ENCODE results near the gene HEATR3.
A peak's percentile ranks its signal among the peaks of the same experiment; 100 is the strongest.
"Not testable (repeated sequence)": the region's sequence is repeated elsewhere in the genome, so short reads cannot be mapped to it uniquely, and the experiment has no call there.

Gene HEATR3

GRCh38 chr16:50123417-50123816, 57.6 kb downstream of the HEATR3 start:
- in situ Hi-C loops (cut with MboI; ENCODE audit: low pct_unique_long_range_greater_than_20kb, low sequenced_read_pairs, unreplicated experiment): no loop called here
- DNase-seq (ENCODE audit: low spot score): no peak
- no peak for TF ChIP-seq CTCF (IDR thresholded peaks at IDR 0.05; ENCODE audit: extremely low read depth, insufficient read depth, missing control alignments)

- DNase-seq (ENCODE audit: low spot score): no peak
- no peak for TF ChIP-seq CTCF (IDR thresholded peaks at IDR 0.05; ENCODE audit: extremely low read depth, insufficient read depth, missing control alignments)
- in situ Hi-C loops (cut with MboI; ENCODE audit: low pct_unique_long_range_greater_than_20kb, low sequenced_read_pairs, unreplicated experiment): no loop called here
Measured at GRCh38 chr16:50124769-50125168, 59.0 kb downstream of the HEATR3 start.

GRCh38 chr16:50126183-50126582, 60.4 kb downstream of the HEATR3 start:
- in situ Hi-C loops (cut with MboI; ENCODE audit: low pct_unique_long_range_greater_than_20kb, low sequenced_read_pairs, unreplicated experiment): no loop called here
- DNase-seq (ENCODE audit: low spot score): no peak

GRCh38 chr16:50132571-50132970, 66.8 kb downstream of the HEATR3 start:
- in situ Hi-C loops (cut with MboI; ENCODE audit: low pct_unique_long_range_greater_than_20kb, low sequenced_read_pairs, unreplicated experiment); DNase-seq (ENCODE audit: low spot score): not testable (repeated sequence)

More at GRCh38 chr16:50126183-50126582, 60.4 kb downstream of the HEATR3 start:
- no peak for TF ChIP-seq CTCF (IDR thresholded peaks at IDR 0.05; ENCODE audit: extremely low read depth, insufficient read depth, missing control alignments)

- in situ Hi-C loops (cut with MboI; ENCODE audit: low pct_unique_long_range_greater_than_20kb, low sequenced_read_pairs, unreplicated experiment): no loop called here
- DNase-seq (ENCODE audit: low spot score): no peak
Measured at GRCh38 chr16:50133214-50133613, 67.4 kb downstream of the HEATR3 start.

GRCh38 chr16:50136399-50136798, 70.6 kb downstream of the HEATR3 start:
- in situ Hi-C loops (cut with MboI; ENCODE audit: low pct_unique_long_range_greater_than_20kb, low sequenced_read_pairs, unreplicated experiment): no loop called here
- DNase-seq (ENCODE audit: low spot score): no peak
- peak; percentile 31 for TF ChIP-seq CTCF (IDR thresholded peaks at IDR 0.05; ENCODE audit: extremely low read depth, insufficient read depth, missing control alignments)

More at GRCh38 chr16:50133214-50133613, 67.4 kb downstream of the HEATR3 start:
- TF ChIP-seq CTCF (IDR thresholded peaks at IDR 0.05; ENCODE audit: extremely low read depth, insufficient read depth, missing control alignments): no peak

- in situ Hi-C loops (cut with MboI; ENCODE audit: low pct_unique_long_range_greater_than_20kb, low sequenced_read_pairs, unreplicated experiment): no loop called here
- no peak for TF ChIP-seq CTCF (IDR thresholded peaks at IDR 0.05; ENCODE audit: extremely low read depth, insufficient read depth, missing control alignments)
- DNase-seq (ENCODE audit: low spot score): no peak
Measured at GRCh38 chr16:50137268-50137667, 71.5 kb downstream of the HEATR3 start.
